Measurements from ENCODE around the gene COPG2. TPM values are rescaled to one million over a fixed set of nuclear protein-coding genes. Genes with fewer than 3 reads are reported as not detected.

The COPG2 gene
- total and polyA plus RNA-seq, 2 of the 13 experiments (the other 11 are each of a cell fraction or from before 2014, with no cell fraction given) = 14.1 to 17.7 TPM

DNA sequence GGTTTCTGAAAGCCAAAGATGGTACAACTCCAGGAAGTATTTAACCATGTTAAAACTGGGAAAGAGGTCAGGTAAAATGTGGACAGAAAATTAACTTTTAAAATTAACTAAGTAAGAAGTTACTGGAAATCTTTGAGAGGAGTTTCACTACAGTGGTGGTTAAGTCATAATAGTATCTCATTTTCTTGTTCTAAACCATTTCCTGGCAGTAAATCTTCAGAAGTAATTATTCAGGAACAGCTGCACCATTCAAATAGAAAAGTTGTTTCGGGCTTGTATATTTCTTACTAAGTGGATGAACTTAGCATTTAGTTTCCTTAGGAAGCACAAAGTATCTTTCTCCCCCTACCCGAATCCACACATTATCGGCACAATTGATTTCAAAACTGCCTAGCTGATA lies 27.1 kb downstream of the COPG2 start:
- peaks cover 0 to 3% of the 10 kb centered on the region in 2 experiments; a peak in 1 of 5 replicates for H3K36me3 ChIP-seq (replicated peaks in 1 of 2; ENCODE audit: control insufficient read depth in 1 of 2, insufficient read depth in 2 of 2, low read length in 2 of 2)
- ATAC-seq = no peak
- no peak for TF ChIP-seq SP1 (IDR thresholded peaks at IDR 0.05)
- TF ChIP-seq SP1 (CRISPR knock-in tag; IDR thresholded peaks at IDR 0.05) = no peak
- no peak for TF ChIP-seq KDM6A (CRISPR knock-in tag; IDR thresholded peaks at IDR 0.05; ENCODE audit: low read depth)
- no peak for TF ChIP-seq ZNF563 (CRISPR knock-in tag; IDR thresholded peaks at IDR 0.05)
- no peak for TF ChIP-seq ZNF3 (CRISPR knock-in tag; IDR thresholded peaks at IDR 0.05)
- no peak for TF ChIP-seq CREB1 (IDR thresholded peaks at IDR 0.05)
- TF ChIP-seq CREB1 (CRISPR knock-in tag; IDR thresholded peaks at IDR 0.05) = no peak
- no peak for TF ChIP-seq ZC3H13 (CRISPR knock-in tag; IDR thresholded peaks at IDR 0.05)
- TF ChIP-seq, protein P1, sequence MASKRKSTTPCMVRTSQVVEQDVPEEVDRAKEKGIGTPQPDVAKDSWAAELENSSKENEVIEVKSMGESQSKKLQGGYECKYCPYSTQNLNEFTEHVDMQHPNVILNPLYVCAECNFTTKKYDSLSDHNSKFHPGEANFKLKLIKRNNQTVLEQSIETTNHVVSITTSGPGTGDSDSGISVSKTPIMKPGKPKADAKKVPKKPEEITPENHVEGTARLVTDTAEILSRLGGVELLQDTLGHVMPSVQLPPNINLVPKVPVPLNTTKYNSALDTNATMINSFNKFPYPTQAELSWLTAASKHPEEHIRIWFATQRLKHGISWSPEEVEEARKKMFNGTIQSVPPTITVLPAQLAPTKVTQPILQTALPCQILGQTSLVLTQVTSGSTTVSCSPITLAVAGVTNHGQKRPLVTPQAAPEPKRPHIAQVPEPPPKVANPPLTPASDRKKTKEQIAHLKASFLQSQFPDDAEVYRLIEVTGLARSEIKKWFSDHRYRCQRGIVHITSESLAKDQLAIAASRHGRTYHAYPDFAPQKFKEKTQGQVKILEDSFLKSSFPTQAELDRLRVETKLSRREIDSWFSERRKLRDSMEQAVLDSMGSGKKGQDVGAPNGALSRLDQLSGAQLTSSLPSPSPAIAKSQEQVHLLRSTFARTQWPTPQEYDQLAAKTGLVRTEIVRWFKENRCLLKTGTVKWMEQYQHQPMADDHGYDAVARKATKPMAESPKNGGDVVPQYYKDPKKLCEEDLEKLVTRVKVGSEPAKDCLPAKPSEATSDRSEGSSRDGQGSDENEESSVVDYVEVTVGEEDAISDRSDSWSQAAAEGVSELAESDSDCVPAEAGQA (IDR thresholded peaks at IDR 0.05; ENCODE audit: low read depth) = no peak
- TF ChIP-seq, protein P1 (CRISPR knock-in tag; IDR thresholded peaks at IDR 0.05; ENCODE audit: borderline replicate concordance) = no peak
- no peak for TF ChIP-seq ZNF724P (CRISPR knock-in tag; IDR thresholded peaks at IDR 0.05; ENCODE audit: borderline replicate concordance)
- TF ChIP-seq, protein P2, sequence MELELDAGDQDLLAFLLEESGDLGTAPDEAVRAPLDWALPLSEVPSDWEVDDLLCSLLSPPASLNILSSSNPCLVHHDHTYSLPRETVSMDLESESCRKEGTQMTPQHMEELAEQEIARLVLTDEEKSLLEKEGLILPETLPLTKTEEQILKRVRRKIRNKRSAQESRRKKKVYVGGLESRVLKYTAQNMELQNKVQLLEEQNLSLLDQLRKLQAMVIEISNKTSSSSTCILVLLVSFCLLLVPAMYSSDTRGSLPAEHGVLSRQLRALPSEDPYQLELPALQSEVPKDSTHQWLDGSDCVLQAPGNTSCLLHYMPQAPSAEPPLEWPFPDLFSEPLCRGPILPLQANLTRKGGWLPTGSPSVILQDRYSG (CRISPR knock-in tag; IDR thresholded peaks at IDR 0.05) = no peak
- TF ChIP-seq AGO1 (IDR thresholded peaks at IDR 0.05; ENCODE audit: low read depth, low read length, poor library complexity, severe bottlenecking) = no peak
- TF ChIP-seq, protein P3, sequence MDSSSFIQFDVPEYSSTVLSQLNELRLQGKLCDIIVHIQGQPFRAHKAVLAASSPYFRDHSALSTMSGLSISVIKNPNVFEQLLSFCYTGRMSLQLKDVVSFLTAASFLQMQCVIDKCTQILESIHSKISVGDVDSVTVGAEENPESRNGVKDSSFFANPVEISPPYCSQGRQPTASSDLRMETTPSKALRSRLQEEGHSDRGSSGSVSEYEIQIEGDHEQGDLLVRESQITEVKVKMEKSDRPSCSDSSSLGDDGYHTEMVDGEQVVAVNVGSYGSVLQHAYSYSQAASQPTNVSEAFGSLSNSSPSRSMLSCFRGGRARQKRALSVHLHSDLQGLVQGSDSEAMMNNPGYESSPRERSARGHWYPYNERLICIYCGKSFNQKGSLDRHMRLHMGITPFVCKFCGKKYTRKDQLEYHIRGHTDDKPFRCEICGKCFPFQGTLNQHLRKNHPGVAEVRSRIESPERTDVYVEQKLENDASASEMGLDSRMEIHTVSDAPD (CRISPR knock-in tag; IDR thresholded peaks at IDR 0.05) = no peak
- WGBS (ENCODE audit: low lambda C conversion rate) = 97% methylated on average over 3 of the region's 3 CpGs
- ChIA-PET CTCF (ENCODE audit: low intra/inter-chr PET ratio, low total read pairs) (no interaction called here), POLR2A (no interaction called here)
- in situ Hi-C loops (cut with HindIII; ENCODE audit: extremely low pct_ligation_motif_present, low pct_unique_long_range_greater_than_20kb) = no loop called here
- H3K4me2 ChIP-seq (ENCODE audit: low read depth, low read length) = no peak overlapping the region
- BruUV-seq (replicated peaks) = no TSS peak
- intact Hi-C loops (cut with micrococcal nuclease; ENCODE audit: unreplicated experiment) = no loop called here
- no peaks in the 10 kb centered on the region for H4K20me1 ChIP-seq (ENCODE audit: insufficient read depth, low read length)
- H2AFZ ChIP-seq (ENCODE audit: low read length) = no peak overlapping the region
- H3K9me3 ChIP-seq (ENCODE audit: low read length) = peaks cover 5% of the 10 kb centered on the region; the same call in 1 of the 2 replicates
- H3K9ac ChIP-seq (ENCODE audit: insufficient read depth, low read depth, low read length) = no peak overlapping the region
- H3K79me2 ChIP-seq (ENCODE audit: insufficient read depth, low read length) = no peaks in the 10 kb centered on the region
- no peak for FAIRE-seq
- no peak overlapping the region for H3K27ac ChIP-seq (ENCODE audit: extremely low read length, insufficient read depth, low read length)
- H3K4me1 ChIP-seq (ENCODE audit: insufficient read depth, low read length) = no peaks in the 10 kb centered on the region
- no peak overlapping the region for H3K4me3 ChIP-seq (replicated peaks in 1 of 3; ENCODE audit: insufficient read depth in 1 of 3, low read depth in 2 of 3, low read length in 3 of 3)
- no peak for DNase-seq (ENCODE audit: low spot score)
- no peaks in the 10 kb centered on the region for H3K27me3 ChIP-seq (ENCODE audit: control insufficient read depth in 1 of 2, insufficient read depth in 2 of 2, low read length in 2 of 2)
